IPS-NIHi7 (cell line): ENCODE measurements around the gene AKT3.
A peak's percentile ranks its signal among the peaks of the same experiment; 100 is the strongest.
"Not testable (repeated sequence)": the region's sequence is repeated elsewhere in the genome, so short reads cannot be mapped to it uniquely, and the experiment has no call there.

Experiments used
- DNase-seq: peaks from one replicate; pipeline ENCODE4 v3.0.0; 2012; ENCODE audit warnings: mixed read lengths; ENCODE audit errors: extremely low spot score

Gene AKT3

GRCh38 chr1:243841507-243841906 lies 8.5 kb downstream of the AKT3 start:
- DNase-seq, result no peak

DNA sequence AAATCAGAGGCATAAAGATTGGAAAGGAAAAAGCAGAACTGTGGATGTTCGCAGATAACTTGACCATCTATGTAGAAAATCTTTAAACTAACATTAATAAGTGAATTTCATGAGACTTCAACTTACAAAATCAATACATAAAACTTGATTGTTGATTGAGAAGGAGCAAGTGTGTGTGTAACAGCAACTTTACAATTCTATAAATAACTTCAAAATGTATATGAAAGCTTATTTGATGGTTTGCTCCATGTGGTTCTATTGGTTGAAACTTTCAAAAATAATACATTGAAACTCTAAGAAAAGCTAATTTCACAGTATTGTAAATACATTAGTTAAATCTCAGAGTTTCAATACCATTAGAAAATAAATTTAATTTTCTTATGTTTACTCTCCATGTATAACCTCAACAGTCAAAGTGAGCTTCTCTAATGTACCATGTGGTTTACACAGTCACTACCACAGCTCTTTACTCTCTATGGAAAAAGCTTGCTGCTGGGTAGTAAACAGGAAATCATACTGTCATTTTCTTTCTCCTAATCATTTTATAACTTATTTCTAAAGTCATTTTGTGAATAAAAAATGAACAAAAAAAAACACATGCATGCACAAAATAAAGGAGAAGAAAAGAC lies 12.0 kb downstream of the AKT3 start:
- DNase-seq, result no peak

DNA sequence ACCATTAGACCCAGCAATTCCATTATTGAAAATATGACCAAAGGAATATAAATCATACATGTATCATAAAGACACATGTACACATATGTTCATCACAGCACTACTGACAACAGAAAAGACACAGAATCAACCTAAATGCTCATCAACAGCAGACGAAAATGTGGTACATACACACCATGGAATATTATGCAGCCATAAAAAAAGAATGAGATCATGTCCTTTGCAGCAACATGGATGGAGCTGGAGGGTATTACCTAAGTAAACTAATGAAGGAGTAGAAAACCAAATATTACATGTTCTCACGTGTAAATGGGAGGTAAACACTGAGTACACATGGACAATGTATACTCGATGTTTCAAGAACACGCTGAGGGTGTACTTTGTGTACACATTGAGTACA lies 15.9 kb downstream of the AKT3 start:
- DNase-seq, result no peak

GRCh38 chr1:243831463-243831862 lies 18.6 kb downstream of the AKT3 start:
- DNase-seq, result no peak

DNA sequence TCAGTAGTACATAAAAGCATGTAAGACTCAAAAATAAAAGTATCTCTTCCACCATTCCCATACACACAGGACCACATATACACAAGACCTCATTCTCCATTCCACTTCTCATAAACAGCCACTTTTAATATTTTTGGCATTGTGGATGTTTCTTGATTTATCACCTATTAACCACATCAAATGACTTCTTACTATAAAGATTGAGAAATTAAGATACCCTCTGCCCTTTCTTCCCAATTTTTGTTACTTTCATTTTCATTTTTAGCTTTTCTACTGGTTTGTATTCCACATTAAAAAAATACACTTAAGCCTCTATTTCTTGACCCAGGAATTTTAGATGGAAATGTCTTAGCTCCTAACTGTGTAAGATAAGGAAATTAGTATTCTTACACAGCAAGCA lies 22.8 kb downstream of the AKT3 start:
- no peak for DNase-seq

DNA sequence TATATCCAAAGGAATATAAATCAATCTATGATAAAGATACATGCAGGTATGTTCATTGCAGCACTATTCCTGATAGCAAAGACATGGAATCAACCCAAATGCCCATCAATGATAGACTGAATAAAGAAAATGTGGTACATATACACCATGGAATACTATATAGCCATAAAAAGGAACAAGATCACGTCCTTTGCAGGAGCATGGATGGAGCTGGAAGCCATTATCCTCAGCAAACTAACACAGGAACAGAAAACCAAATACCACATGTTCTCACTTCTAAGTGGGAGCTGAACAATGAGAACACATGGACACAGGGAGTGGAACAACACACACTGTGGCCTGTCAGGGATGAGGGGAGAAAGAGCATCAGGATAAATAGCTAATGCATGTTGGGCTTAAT lies 25.1 kb downstream of the AKT3 start:
- DNase-seq, result not testable (repeated sequence)

GRCh38 chr1:243821177-243821680 lies 28.8 kb downstream of the AKT3 start:
- DNase-seq, result no peak

GRCh38 chr1:243819438-243819839 lies 30.6 kb downstream of the AKT3 start:
- peak; percentile 35 for DNase-seq

DNA sequence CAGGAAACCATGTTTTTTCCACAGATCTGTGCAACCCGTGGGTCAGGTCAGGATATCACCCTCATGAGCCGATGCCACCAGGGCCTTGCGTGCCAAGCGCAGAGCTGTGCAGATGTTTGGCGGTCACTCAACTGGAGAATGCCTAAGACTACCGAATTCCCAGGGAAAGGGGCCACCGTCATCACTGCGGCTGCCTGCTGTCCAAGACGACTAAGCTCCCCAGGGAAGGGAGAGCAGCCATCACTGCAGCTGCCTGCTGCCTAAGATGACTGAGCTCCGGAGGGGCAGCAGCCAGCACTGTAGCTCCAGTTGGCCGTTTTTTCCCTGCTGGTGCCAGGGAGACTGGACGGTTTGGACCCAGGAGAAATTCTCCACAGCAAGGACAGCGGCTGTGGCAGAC lies 31.1 kb downstream of the AKT3 start:
- DNase-seq, result no peak

GRCh38 chr1:243814718-243815117 lies 35.3 kb downstream of the AKT3 start:
- DNase-seq, result no peak

GRCh38 chr1:243807346-243807745 lies 42.7 kb downstream of the AKT3 start:
- not testable (repeated sequence) for DNase-seq

DNA sequence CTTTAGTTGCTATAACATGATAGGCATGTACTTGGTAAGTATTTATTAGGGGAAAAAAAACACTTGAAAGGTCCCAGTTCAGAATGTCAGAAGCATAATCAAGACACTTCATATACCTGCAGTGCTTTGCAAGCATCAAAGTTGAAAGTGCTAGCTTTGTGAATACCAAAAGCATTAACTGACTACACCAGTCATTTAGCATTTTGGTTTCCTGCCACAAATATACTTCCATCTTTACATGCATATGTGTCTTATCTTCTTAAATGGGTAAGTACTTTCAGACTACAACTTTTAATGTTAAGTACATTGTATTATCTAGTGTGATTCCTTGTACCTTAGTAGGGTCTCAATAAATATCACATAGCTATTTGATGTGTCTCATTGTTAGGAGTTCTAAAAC lies 43.7 kb downstream of the AKT3 start:
- no peak for DNase-seq

GRCh38 chr1:243802736-243803135 lies 47.3 kb downstream of the AKT3 start:
- DNase-seq, result no peak

GRCh38 chr1:243801378-243801777 lies 48.7 kb downstream of the AKT3 start:
- DNase-seq, result no peak

DNA sequence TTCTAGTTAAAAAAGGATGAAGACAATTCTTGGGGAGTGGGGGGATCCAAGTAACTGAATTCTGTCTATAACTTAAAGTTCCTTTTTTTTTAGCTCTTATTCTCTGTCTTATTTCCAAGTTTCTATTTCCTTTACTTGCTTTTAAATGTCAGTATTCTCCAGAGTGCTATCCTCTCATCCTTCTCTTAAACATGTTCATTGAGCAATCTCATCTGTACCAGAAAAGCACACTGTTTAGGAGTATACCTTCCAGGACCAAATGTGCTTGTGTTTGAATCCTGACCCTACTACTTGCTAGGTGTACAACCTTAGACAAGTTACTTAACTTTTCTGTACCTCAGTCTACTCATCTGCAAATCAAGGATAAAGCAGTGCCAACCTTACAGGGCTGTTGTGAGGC lies 50.1 kb downstream of the AKT3 start:
- no peak for DNase-seq

- DNase-seq, result no peak
Measured at GRCh38 chr1:243798726-243799125, 51.3 kb downstream of the AKT3 start.

- no peak for DNase-seq
Measured at GRCh38 chr1:243796016-243796415, 54.0 kb downstream of the AKT3 start.

GRCh38 chr1:243793298-243793697 lies 56.7 kb downstream of the AKT3 start:
- no peak for DNase-seq

- no peak for DNase-seq
Measured at GRCh38 chr1:243792891-243793290, 57.2 kb downstream of the AKT3 start.

- no peak for DNase-seq
Measured at GRCh38 chr1:243792401-243792800, 57.6 kb downstream of the AKT3 start.

GRCh38 chr1:243791586-243792267 lies 58.3 kb downstream of the AKT3 start:
- no peak for DNase-seq

DNA sequence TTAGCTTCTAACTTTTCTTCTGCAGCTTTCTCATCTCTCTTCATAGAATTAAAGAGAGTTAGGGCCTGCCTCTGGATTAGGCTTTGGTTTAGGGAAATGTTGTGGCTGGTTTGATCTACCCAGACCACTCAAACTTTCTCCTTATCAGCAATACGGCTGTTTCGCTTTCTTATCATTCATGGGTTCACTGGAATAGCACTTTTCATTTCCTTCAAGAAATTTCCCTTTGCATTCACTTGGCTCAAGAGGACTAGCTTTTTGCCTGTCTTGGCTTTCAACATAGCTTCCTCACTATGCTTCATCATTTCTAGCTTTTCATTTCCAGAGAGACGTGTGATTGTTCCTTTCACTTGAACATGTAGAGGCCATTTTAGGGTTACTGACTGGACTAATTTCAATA lies 59.6 kb downstream of the AKT3 start:
- DNase-seq, result no peak

GRCh38 chr1:243786531-243786930 lies 63.5 kb downstream of the AKT3 start:
- no peak for DNase-seq

DNA sequence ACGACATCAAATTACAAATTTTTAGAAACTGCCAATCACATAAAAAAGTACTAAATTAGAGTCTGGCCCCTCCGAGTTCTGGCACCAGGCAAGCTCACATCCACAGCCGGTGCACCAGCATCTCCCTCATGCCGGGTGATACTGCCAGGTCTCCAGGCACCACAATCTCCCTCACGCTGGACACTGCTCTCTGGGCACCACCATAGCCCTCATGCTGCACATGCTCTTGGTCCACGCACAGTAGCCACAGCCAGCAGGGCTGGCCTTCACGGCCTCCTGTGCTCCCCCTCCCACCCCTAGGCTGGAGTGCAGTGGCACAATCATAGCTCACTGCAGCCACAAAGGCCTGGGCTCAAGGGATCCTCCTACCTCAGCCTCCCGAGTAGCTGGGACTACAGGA lies 65.5 kb downstream of the AKT3 start:
- DNase-seq, result no peak
